ENCODE measurements around the gene NAP1L3.

DNA sequence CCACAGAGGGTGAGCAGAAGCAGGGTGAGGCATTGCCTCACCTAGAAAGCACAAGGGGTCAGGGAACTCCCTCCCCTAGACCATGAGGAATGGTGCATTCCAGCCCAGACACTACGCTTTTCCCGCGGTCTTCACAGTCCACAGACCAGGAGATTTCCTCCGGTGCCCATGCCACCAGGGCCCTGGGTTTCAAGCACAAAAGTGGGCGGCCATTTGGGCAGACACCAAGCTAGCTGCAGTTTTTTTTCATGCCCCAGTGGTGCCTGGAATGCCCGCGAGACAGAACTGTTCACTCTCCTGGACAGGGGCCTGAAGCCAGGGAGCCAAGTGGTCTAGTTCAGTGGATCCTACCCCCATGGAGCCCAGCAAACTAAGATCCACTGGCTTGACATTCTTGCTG is 12.8 kb downstream of the NAP1L3 start:
- TF ChIP-seq, protein P1, sequence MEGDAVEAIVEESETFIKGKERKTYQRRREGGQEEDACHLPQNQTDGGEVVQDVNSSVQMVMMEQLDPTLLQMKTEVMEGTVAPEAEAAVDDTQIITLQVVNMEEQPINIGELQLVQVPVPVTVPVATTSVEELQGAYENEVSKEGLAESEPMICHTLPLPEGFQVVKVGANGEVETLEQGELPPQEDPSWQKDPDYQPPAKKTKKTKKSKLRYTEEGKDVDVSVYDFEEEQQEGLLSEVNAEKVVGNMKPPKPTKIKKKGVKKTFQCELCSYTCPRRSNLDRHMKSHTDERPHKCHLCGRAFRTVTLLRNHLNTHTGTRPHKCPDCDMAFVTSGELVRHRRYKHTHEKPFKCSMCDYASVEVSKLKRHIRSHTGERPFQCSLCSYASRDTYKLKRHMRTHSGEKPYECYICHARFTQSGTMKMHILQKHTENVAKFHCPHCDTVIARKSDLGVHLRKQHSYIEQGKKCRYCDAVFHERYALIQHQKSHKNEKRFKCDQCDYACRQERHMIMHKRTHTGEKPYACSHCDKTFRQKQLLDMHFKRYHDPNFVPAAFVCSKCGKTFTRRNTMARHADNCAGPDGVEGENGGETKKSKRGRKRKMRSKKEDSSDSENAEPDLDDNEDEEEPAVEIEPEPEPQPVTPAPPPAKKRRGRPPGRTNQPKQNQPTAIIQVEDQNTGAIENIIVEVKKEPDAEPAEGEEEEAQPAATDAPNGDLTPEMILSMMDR (conservative IDR thresholded peaks at IDR 0.05; ENCODE audit: low read depth, low read length): no peak
- TF ChIP-seq RAD21 (IDR thresholded peaks at IDR 0.05; ENCODE audit: low read length): no peak
- no peak for TF ChIP-seq POLR2A (IDR thresholded peaks at IDR 0.05; ENCODE audit: low read depth, low read length)
- no peak for TF ChIP-seq SMC3 (IDR thresholded peaks at IDR 0.05; ENCODE audit: low read depth, low read length)
- TF ChIP-seq CEBPB (IDR thresholded peaks at IDR 0.05; ENCODE audit: low read depth, low read length): no peak
- TF ChIP-seq BHLHE40 (IDR thresholded peaks at IDR 0.05; ENCODE audit: low read depth, low read length): no peak
